AG09319 (cell line): ENCODE data around the gene AIFM1.
A peak's percentile ranks its signal among the peaks of the same experiment; 100 is the strongest.

Experiments used
- DNase-seq: peaks from one replicate; pipeline ENCODE4 v3.0.0-alpha.2; 2010; ENCODE audit warnings: low read depth; ENCODE audit errors: extremely low read depth
- TF ChIP-seq, protein P1 (sequence below): IDR thresholded peaks from 2 replicates; pipeline ENCODE4 v1.5.1; 2011; ENCODE audit warnings: low read depth, mild to moderate bottlenecking, inconsistent platforms, low read length, moderate library complexity

AIFM1 gene

GRCh38 chrX:130082244-130083106 lies 83.2 kb downstream of the AIFM1 start:
- DNase-seq: no peak
- TF ChIP-seq, protein P1, sequence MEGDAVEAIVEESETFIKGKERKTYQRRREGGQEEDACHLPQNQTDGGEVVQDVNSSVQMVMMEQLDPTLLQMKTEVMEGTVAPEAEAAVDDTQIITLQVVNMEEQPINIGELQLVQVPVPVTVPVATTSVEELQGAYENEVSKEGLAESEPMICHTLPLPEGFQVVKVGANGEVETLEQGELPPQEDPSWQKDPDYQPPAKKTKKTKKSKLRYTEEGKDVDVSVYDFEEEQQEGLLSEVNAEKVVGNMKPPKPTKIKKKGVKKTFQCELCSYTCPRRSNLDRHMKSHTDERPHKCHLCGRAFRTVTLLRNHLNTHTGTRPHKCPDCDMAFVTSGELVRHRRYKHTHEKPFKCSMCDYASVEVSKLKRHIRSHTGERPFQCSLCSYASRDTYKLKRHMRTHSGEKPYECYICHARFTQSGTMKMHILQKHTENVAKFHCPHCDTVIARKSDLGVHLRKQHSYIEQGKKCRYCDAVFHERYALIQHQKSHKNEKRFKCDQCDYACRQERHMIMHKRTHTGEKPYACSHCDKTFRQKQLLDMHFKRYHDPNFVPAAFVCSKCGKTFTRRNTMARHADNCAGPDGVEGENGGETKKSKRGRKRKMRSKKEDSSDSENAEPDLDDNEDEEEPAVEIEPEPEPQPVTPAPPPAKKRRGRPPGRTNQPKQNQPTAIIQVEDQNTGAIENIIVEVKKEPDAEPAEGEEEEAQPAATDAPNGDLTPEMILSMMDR: no peak; the same call in none of the 2 replicates

DNA sequence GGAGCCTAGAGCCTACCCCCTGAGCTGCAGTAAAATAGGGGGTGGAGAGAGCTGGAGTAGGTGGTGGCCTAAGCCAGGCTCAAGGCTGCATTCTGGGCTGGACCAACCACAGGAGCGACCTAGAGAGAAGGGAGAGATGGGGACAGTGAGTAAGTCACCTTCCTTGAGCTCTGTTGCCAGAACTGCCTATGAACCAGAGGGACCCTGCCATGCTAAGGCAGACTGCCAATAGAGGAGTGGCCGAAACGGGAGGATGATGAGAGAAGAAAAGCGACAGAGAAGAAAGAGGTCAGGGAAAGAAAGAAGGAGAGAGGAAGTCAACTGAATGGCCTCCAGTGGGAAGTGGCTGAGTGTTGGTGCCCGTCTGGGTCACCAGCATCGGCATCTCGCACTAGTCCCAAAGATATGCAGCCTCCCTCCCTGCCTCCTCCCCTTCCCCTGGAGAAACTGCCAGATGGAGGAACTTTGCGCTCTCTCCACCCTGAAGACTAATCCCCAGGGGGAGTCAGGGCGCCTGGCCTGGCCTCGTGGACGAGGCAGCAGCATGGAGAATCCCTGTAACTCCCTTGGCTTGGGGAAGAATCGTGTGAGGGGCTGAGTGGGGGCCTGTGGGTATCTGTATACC lies 84.1 kb downstream of the AIFM1 start:
- TF ChIP-seq, protein P1: no peak
- no peak for DNase-seq

DNA sequence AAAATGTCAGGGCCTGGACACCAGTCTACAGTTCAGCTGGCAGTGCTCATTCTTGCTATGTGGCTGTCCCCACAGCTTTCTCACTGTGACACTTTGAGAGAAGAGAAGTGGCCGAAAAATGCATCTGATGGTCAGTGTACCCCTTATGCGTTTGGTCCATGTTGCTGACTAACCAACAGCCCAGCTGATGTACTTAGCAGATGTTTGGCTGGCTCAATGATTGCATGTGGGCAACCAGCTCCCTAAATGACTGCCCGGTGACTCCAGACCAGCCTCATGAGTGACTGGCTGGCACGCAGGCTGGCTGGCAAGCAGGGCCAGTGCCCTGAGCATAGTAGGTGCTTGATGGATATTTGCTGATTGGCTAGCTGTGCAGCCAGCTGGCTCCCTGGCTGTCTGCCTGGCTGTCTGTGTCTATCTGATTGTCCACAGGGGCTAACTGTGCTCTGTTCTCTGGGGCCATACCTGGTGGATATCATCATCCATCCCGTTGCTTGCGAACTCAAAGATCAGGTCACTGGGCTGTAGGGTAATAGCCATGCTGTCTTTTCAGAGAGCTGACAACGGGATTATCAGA lies 84.8 kb downstream of the AIFM1 start:
- no peak for DNase-seq
- TF ChIP-seq, protein P1: no peak

- peak; percentile 57 for DNase-seq
- TF ChIP-seq, protein P1: peak; percentile 72
Observed at GRCh38 chrX:130079824-130080406, 85.7 kb downstream of the AIFM1 start.
